NCI-H526 treated with DMSO at 0.1 percent for 48 hours (cell line): Measurements from ENCODE around the gene GIPC1.
"Not testable (repeated sequence)": the region's sequence is repeated elsewhere in the genome, so short reads cannot be mapped to it uniquely, and the experiment has no call there.

Experiments used
- DNase-seq: peaks from one replicate; lab custom pipeline; 2025; lab: John Stamatoyannopoulos, UW

GIPC1 gene

DNA sequence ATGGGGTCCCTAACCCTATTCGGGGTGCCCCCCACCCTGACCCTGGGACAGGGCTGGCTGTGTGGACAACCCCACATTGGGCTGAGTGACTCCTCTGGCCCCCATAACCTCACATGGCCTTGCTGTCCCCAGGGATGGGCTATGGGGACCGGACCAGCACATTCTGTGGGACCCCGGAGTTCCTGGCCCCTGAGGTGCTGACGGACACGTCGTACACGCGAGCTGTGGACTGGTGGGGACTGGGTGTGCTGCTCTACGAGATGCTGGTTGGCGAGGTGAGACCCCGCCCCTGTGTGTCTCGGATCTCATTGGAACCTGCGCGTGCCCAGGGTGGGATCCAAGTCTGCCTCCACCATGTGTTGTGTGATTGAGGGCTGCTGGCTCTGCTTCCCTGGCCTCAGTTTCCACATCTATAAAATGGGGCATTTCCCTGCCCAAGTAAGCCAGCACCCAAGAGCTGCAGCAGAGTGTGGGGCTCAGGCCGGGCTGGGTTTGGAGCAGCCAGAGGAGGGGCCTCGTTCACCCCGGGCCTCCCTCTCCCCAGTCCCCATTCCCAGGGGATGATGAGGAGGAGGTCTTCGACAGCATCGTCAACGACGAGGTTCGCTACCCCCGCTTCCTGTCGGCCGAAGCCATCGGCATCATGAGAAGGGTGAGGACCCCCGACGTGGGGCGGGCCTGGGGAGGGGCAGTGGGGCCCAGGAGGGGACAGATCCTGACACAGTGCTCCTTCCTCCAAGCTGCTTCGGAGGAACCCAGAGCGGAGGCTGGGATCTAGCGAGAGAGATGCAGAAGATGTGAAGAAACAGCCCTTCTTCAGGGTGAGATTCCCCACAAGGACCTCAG, 25.7 kb downstream of the GIPC1 start:
- no peak for DNase-seq

DNA sequence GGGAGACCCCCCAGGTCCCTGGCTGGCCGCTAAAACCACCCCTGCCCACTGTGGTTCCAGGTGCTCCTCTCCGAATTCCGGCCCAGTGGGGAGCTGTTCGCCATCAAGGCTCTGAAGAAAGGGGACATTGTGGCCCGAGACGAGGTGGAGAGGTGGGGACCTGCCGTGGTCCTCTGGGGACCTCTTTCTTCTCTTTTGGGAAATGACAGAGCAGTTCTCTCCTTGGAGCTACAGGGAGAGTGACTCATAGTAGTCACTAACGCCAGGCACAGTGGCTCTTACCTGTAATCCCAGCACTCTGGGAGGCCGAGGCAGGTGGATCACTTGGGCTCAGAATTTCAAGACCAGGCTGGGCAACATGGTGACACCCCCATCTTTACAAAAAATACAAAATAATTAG, 28.1 kb downstream of the GIPC1 start:
- DNase-seq = no peak

GRCh38 chr19:14467391-14467790, 28.5 kb downstream of the GIPC1 start:
- DNase-seq = no peak

GRCh38 chr19:14463747-14464146, 32.2 kb downstream of the GIPC1 start:
- DNase-seq = no peak

DNA sequence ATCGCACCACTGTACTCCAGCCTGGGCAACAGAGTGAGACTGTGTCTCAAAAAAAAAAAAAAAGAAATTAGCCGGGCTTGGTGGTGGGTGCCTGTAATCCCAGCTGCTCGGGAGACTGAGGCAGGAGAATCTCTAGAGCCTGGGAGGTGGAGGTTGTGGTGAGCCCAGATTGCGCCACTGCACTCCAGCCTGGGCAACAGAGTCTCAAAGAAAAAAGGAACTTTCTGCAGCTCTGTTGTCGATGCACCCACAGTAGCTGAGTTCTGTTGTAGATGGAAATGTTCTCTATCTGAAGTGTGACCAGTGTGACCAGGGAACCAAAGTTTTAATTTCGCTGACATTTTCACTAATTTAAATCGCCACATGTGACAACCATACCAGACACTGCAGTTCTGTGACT, 33.5 kb downstream of the GIPC1 start:
- not testable (repeated sequence) for DNase-seq

DNA sequence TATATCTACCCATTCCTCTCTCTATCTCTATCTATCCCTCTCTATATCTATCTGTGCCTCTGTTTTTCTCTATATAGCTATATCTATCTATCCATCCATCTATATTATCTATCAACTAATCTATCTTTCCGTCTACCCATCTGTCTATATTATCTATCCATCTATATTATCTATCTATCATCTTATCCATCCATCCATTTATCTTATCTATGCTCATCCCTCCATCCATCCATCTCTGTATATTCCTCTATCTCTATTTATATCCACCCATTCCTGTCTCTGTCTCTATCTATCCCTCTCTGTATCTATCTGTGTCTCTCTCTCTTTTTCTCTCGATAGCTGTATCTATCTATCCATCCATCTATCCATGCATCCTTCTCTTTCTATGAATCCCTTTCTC, 35.0 kb downstream of the GIPC1 start:
- no peak for DNase-seq

DNA sequence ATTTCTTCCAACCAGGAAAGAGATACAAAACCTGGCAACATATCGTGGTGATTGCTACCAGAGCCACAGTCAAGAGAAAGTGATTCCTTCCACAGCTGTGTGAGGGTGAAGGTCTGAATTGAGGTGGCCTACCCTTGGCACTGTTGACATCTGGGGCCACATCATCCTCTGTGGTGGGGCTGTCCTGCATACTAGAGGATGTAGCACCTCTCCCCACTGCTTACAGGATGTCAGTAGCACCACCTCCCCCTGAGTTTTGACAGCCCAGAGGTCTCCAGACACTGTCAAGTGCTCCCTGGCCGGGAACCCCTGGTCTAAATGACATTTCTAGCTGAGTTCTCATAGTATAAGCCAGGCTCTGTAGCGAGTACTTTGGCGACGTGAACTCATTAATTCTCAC, 36.2 kb downstream of the GIPC1 start:
- DNase-seq = no peak

- not testable (repeated sequence) for DNase-seq
These were observed 43.6 kb downstream of the GIPC1 start for GRCh38 chr19:14452303-14452702.

DNA sequence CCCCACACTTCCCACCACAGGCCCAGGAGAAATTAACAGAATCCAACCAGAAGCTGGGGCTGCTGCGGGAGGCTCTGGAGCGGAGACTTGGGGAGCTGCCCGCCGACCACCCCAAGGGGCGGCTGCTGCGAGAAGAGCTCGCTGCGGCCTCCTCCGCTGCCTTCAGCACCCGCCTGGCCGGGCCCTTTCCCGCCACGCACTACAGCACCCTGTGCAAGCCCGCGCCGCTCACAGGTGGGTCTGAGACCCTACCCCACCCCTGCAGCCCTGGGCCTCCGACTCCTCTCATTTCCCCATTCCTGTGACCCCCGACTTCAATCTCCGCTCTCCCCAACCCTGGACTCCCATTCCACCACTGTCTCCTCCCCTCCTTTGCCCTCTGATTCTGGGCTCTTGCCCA, 45.1 kb downstream of the GIPC1 start:
- DNase-seq = no peak

DNA sequence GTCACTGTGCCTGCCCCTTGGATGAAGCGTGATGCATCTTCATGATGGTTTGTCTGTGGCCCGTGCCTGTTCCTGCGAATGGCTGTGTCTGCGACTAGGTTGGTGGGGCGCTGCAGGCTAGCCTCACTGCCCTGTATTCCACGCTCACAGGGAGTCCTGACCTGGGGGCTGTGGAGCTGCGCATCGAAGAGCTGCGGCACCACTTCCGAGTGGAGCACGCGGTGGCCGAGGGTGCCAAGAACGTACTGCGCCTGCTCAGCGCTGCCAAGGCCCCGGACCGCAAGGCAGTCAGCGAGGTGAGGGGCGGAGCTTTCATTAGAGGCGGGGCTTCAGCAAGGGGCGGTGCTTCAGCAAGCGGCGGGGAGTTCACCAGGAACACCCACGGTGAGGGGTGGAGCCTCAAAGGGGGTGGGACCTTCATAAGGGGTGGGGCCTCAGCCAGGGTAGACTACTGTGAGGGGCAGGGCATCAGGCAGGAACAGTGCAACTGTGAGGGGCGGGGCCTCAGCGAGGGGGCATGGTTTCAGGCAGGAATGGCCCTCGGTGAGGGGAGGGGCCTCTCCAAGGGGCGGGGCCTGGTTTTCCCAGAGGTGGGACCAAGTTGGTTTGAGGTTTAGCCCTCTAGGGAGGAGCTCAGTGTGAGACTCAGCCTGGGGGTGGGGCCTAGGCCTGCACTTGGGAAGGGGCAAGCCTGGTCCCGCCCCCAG, 45.6 kb downstream of the GIPC1 start:
- no peak for DNase-seq

DNA sequence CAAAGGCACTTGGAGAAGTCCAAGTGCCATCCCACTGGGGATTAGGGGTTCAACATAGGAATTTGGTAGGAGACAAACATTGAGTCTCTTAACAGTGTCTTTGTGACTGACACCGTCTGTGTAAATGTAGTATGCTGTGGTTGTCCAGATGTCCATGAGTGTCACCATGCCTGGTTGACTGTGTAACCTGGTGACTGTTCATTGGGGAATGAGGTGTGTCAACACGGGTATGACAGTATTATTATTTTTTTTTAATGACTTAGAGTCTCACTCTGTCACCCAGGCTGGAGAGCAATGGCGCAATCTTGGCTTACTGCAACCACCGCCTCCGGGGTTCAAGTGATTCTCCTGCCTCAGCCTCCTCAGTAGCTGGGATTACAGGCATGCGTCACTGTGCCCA, 46.6 kb downstream of the GIPC1 start:
- DNase-seq = no peak

- no peak for DNase-seq
These were observed 49.4 kb downstream of the GIPC1 start for GRCh38 chr19:14446336-14447036.

GRCh38 chr19:14443632-14444216, 52.2 kb downstream of the GIPC1 start:
- no peak for DNase-seq

DNA sequence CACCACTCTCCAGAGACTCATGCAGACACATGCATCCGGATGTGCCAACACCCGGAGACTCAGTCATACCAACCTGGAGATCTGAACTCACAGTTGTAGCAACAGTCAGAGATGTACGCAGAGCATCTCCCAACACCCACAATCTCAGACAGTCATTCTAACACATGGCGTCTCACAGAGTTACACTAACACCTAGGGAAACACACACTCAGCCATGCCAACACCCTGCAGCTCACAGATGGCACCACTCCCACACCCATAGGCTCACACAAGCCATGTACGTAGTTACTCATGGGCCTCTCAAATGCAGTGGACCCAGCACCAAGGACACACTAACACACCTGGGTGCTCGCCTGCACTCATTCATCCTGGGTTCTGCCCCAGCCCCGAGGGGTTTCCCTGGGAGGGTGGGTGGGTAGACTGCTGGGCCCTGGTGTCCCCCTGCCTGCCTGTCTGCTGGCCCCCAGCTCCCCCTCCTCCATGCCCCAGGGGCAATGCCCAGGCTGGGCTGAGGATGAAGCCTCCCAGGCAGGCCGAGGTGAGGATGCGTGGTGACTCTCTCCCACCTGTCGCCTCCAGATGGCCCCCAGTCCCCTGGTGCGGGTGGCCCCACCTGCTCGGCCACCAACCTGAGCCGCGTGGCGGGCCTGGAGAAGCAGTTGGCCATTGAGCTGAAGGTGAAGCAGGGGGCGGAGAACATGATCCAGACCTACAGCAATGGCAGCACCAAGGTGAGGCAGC, 52.9 kb downstream of the GIPC1 start:
- no peak for DNase-seq

- DNase-seq = no peak
These were observed 54.6 kb downstream of the GIPC1 start for GRCh38 chr19:14441041-14441938.

DNA sequence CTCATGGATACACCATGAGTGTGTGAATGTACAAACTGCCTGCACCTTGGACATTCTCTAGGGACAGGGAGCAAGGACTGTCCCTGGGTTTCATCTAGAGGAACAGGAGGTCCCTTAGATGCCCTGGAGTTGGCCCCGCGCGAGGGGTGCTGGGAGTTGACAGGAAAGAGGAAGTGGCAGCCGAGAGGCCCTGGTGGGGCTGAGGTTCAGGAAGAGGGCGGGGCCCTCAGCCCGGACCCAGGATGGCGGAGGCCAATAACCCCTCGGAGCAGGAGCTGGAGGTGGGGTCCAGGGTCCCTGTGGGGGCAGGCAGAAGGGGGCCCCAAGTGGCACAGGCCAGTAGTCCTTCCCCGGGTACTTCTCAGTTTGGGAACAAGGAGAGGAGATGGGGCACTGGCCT, 55.9 kb downstream of the GIPC1 start:
- DNase-seq = no peak

GRCh38 chr19:14439014-14439413, 56.9 kb downstream of the GIPC1 start:
- no peak for DNase-seq

DNA sequence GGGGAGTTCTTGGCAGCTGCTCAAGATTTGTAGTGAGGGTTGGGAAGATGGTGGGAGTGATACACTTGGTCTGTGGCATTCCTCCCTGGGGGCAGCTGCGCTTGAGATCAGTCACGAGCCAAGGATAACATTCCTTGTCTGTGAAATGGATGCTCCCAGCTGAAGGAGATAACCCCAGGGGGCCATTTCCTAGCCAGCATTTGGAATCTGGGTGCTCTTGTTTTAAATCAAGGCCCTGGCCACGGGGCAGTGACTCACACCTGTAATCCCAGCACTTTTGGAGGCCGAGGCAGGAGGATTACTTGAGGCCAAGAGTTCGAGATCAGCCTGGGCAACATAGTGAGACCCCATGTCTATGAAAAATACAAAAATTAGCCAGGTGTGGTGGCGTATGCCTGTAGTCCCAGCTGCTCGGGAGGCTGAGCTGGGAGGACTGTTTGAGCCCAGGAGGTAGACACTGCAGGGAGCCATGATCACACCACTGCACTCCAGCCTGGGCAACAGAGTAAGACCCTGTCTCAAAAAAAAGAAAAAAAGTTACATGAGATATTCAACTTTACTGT, 58.3 kb downstream of the GIPC1 start:
- DNase-seq = no peak

- no peak for DNase-seq
These were observed 60.4 kb downstream of the GIPC1 start for GRCh38 chr19:14435320-14436050.
